Loucy (cell line): ENCODE results near the gene TES.

Experiments used
- H2AFZ ChIP-seq: fragments of 200-600 bp; sonication (generic); 2 replicates; pipeline ENCODE4 v1.6.0; 2016; ENCODE audit warnings: antibody characterized with exemption, mild to moderate bottlenecking, low read length, moderate library complexity
- H3F3A ChIP-seq: fragments of 200-600 bp; 2 replicates; pipeline ENCODE4 v1.6.0; 2016; ENCODE audit warnings: antibody characterized with exemption, low read depth, mild to moderate bottlenecking
- H3K27me3 ChIP-seq: fragments of 200-600 bp; sonication (generic); 2 replicates; pipeline ENCODE4 v1.6.1; 2014; ENCODE audit warnings: low read length, mild to moderate bottlenecking; ENCODE audit not compliant: insufficient read depth, poor library complexity, severe bottlenecking
- H3K36me3 ChIP-seq: fragments of 200-600 bp; sonication (generic); 2 replicates; pipeline ENCODE4 v1.6.1; 2016; ENCODE audit warnings: low read length; ENCODE audit not compliant: insufficient read depth
- H3K4me1 ChIP-seq: fragments of 200-600 bp; sonication (generic); 2 replicates; pipeline ENCODE4 v1.5.1; 2014; ENCODE audit warnings: low read length, mild to moderate bottlenecking; ENCODE audit not compliant: insufficient read depth, poor library complexity, severe bottlenecking
- H3K4me2 ChIP-seq: fragments of 200-600 bp; sonication (generic); 2 replicates; pipeline ENCODE4 v1.6.0; 2014; ENCODE audit warnings: antibody characterized with exemption, low read length, low read depth, mild to moderate bottlenecking; ENCODE audit not compliant: poor library complexity, severe bottlenecking
- H3K4me3 ChIP-seq: fragments of 200-600 bp; sonication (generic); 2 replicates; pipeline ENCODE4 v1.5.1; 2014; ENCODE audit warnings: low read length, mild to moderate bottlenecking, mixed read lengths; ENCODE audit not compliant: poor library complexity, severe bottlenecking
- H3K79me2 ChIP-seq: fragments of 200-600 bp; sonication (generic); 2 replicates; pipeline ENCODE4 v1.6.1; 2014; ENCODE audit warnings: low read length; ENCODE audit not compliant: insufficient read depth
- H3K9ac ChIP-seq: fragments of 200-600 bp; sonication (generic); 2 replicates; pipeline ENCODE4 v1.6.0; 2014; ENCODE audit warnings: mild to moderate bottlenecking, low read depth, low read length, moderate library complexity; ENCODE audit not compliant: poor library complexity, severe bottlenecking
- H3K9me2 ChIP-seq: fragments of 200-600 bp; sonication (generic); replicated peaks from 2 replicates; pipeline ENCODE4 v1.6.1; 2016; ENCODE audit warnings: low read depth, low read length, mixed read lengths
- H3K9me3 ChIP-seq: fragments of 200-600 bp; sonication (generic); 2 replicates; pipeline ENCODE4 v1.6.1; 2014; ENCODE audit warnings: mild to moderate bottlenecking, antibody characterized with exemption, low read length, low read depth; ENCODE audit not compliant: insufficient read depth
- H4K20me1 ChIP-seq: fragments of 200-600 bp; sonication (generic); 2 replicates; pipeline ENCODE4 v1.6.0; 2014; ENCODE audit warnings: antibody characterized with exemption, low read length, mild to moderate bottlenecking; ENCODE audit not compliant: insufficient read depth, poor library complexity, severe bottlenecking
- EZH2phosphoT487 ChIP-seq: fragments of 200-600 bp; IDR thresholded peaks from 2 replicates; pipeline ENCODE4 v1.6.1; 2018; ENCODE audit warnings: antibody characterized with exemption, mild to moderate bottlenecking, moderate library complexity, borderline replicate concordance
- TF ChIP-seq, protein P1 (sequence below): fragments of 200-600 bp; sonication (generic); conservative IDR thresholded peaks from 2 replicates; pipeline ENCODE4 v1.5.1; 2014; ENCODE audit warnings: mild to moderate bottlenecking, antibody characterized with exemption, low read length

Gene TES

DNA sequence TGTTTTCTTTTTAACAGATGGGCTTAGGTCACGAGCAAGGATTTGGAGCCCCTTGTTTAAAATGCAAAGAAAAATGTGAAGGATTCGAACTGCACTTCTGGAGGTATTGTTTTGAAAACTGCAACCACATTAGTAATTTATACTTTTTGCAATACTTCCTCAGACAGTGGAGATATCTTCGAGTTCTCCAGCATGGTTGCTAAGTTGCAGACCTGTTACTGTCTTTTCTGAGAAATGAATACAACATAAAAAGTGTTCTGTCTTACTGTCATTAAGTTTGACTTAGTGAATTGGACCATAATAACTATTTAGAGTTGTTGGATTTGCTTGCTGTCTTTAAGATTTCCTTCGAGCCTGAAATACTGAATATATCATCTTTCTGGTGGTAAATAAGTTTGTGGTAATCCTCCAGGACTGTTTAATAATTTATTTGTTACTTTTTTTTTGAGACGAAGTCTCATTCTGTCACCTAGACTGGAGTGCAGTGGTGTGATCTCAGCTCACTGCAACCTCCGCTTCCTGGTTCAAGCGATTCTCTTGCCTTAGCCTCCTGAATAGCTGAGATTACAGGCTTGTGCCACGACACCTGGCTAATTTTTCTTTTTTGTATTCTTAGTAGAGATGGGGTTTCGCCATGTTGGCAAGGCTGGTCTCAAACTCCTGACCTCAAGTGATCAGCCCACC, 24.3 kb downstream of the TES start:
- TF ChIP-seq, protein P1, sequence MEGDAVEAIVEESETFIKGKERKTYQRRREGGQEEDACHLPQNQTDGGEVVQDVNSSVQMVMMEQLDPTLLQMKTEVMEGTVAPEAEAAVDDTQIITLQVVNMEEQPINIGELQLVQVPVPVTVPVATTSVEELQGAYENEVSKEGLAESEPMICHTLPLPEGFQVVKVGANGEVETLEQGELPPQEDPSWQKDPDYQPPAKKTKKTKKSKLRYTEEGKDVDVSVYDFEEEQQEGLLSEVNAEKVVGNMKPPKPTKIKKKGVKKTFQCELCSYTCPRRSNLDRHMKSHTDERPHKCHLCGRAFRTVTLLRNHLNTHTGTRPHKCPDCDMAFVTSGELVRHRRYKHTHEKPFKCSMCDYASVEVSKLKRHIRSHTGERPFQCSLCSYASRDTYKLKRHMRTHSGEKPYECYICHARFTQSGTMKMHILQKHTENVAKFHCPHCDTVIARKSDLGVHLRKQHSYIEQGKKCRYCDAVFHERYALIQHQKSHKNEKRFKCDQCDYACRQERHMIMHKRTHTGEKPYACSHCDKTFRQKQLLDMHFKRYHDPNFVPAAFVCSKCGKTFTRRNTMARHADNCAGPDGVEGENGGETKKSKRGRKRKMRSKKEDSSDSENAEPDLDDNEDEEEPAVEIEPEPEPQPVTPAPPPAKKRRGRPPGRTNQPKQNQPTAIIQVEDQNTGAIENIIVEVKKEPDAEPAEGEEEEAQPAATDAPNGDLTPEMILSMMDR: no peak
- TF ChIP-seq EZH2phosphoT487: no peak
- Histone ChIP-seq H3K27me3 (no peaks in the 10 kb centered on the region), H3K9ac (no peak overlapping the region), H3K4me2 (no peak overlapping the region), H3K9me3 (no peaks in the 10 kb centered on the region), H3K4me1 (peaks cover 33% of the 10 kb centered on the region), H3K79me2 (no peaks in the 10 kb centered on the region), H2AFZ (peak overlapping the region; percentile 37; the same call in 1 of the 2 replicates), H3K36me3 (no peaks in the 10 kb centered on the region), H4K20me1 (no peaks in the 10 kb centered on the region), H3K4me3 (no peak overlapping the region), H3K9me2 (no peaks in the 10 kb centered on the region), H3F3A (no peaks in the 10 kb centered on the region)

DNA sequence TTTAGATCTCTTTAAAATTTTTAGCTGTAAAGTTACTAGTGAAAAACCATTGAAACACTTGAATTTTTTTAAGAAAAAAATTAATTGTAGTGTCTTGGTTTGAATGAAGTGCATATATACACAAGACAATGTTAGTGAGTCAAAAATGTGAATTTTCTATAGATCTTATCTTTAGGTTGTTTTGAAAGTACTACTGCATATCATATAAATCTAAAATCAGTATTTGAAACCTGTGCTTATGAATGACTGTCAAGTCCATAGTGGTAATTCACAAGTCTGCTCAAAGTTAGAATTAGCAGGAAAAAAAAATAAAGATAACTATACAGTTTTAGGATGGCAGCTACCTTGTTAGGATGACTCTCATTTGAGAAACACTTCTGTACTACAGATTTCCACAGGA, 25.0 kb downstream of the TES start:
- Histone ChIP-seq H3K4me3 (no peak overlapping the region), H3K36me3 (no peaks in the 10 kb centered on the region), H4K20me1 (no peaks in the 10 kb centered on the region), H3F3A (no peaks in the 10 kb centered on the region), H3K79me2 (no peaks in the 10 kb centered on the region), H3K9me2 (no peaks in the 10 kb centered on the region), H2AFZ (no peak overlapping the region), H3K9ac (no peak overlapping the region), H3K9me3 (no peaks in the 10 kb centered on the region), H3K4me2 (no peak overlapping the region), H3K4me1 (peaks cover 28% of the 10 kb centered on the region), H3K27me3 (no peaks in the 10 kb centered on the region)
- no peak for TF ChIP-seq EZH2phosphoT487
- TF ChIP-seq, protein P1: no peak

- no peaks in the 10 kb centered on the region for H4K20me1 ChIP-seq
- H3K4me1 ChIP-seq: peaks cover 21% of the 10 kb centered on the region
- H3K36me3 ChIP-seq: no peaks in the 10 kb centered on the region
- no peak overlapping the region for H3K4me2 ChIP-seq
- no peaks in the 10 kb centered on the region for H3K9me3 ChIP-seq
- H3F3A ChIP-seq: no peaks in the 10 kb centered on the region
- H3K27me3 ChIP-seq: no peaks in the 10 kb centered on the region
- H3K79me2 ChIP-seq: no peaks in the 10 kb centered on the region
- no peak overlapping the region for H2AFZ ChIP-seq
- H3K9ac ChIP-seq: no peak overlapping the region
- H3K4me3 ChIP-seq: no peak overlapping the region
- no peaks in the 10 kb centered on the region for H3K9me2 ChIP-seq
- TF ChIP-seq, protein P1: peak; percentile 75
- no peak for TF ChIP-seq EZH2phosphoT487
Observed at GRCh38 chr7:116236020-116236630, 25.8 kb downstream of the TES start.
